GM12878 (cell line): ENCODE results near the gene VTN. TPM values are rescaled to one million over a fixed set of nuclear protein-coding genes. Genes with fewer than 3 reads are reported as not detected.

ENCODE experiments used
- ATAC-seq: fragments of 200-7000 bp; cut with Tn5 transposase; 3 replicates; pipeline ENCODE4 v1.9.1; 2020; ENCODE audit warnings: mild to moderate bottlenecking, moderate library complexity
- BruUV-seq: library from RNA; stranded (reverse); fragments of 400-500 nt; replicated peaks from 2 replicates; lab custom pipeline; 2021; lab: Mats Ljungman, UMichigan
- CTCF ChIA-PET: fragments of 300-600 bp; sonication (Branson Sonifier 250); formaldehyde crosslinking; extraction: SDS; loops from one replicate; lab custom pipeline; 2021; ENCODE audit warnings: inconsistent platforms; lab: Yijun Ruan, JAX
- POLR2A ChIA-PET: fragments of 350-600 bp; formaldehyde crosslinking; extraction: SDS; loops from one replicate; lab custom pipeline; 2021; ENCODE audit warnings: inconsistent platforms; lab: Charles Lee
- RAD21 ChIA-PET: fragments of 300-600 bp; sonication (Branson Sonifier 250); formaldehyde crosslinking; loops from one replicate; lab custom pipeline; 2023; ENCODE audit warnings: antibody characterized with exemption; ENCODE audit not compliant: unreplicated experiment; lab: Charles Lee
- SMC1A ChIA-PET: fragments of 300-600 bp; sonication (Branson Sonifier 250); formaldehyde crosslinking; loops from one replicate; lab custom pipeline; 2023; ENCODE audit not compliant: unreplicated experiment, uncharacterized antibody; lab: Charles Lee
- DNase-seq: peaks from one replicate; pipeline ENCODE4 v3.0.0-alpha.2; 2011; ENCODE audit warnings: low read depth, low spot score
- FAIRE-seq: peaks from 3 replicates; lab custom pipeline; 2011; peaks lifted over from hg19 to GRCh38; lab: Jason Lieb, UNC
- H2AFZ ChIP-seq: 2 replicates; pipeline ENCODE4 v1.6.0; 2011; ENCODE audit warnings: low read depth, low read length, control low read depth; ENCODE audit not compliant: control insufficient read depth
- H3K27ac ChIP-seq: 2 replicates; pipeline ENCODE4 v1.5.1; 2011; ENCODE audit warnings: control low read depth; ENCODE audit not compliant: control insufficient read depth, insufficient read depth
- H3K27me3 ChIP-seq, 2 experiments: replicated peaks in 1 of 2; 2 replicates each; pipeline versions ENCODE4 v1.6.0 to v1.6.1; 2011; ENCODE audit warnings: low read length in 1 of 2; ENCODE audit not compliant: control insufficient read depth in 2 of 2, insufficient read depth in 2 of 2
- H3K36me3 ChIP-seq, 2 experiments: 2 replicates each; pipeline ENCODE4 v1.5.1; 2011; ENCODE audit warnings: low read length in 1 of 2; ENCODE audit not compliant: control insufficient read depth in 2 of 2, insufficient read depth in 2 of 2
- H3K4me1 ChIP-seq: 2 replicates; pipeline ENCODE4 v1.6.1; 2011; ENCODE audit warnings: mild to moderate bottlenecking, low read length, moderate library complexity, mixed read lengths; ENCODE audit not compliant: control insufficient read depth, insufficient read depth
- H3K4me2 ChIP-seq: 2 replicates; pipeline ENCODE4 v1.6.0; 2011; ENCODE audit warnings: control low read depth; ENCODE audit not compliant: control insufficient read depth, insufficient read depth
- H3K4me3 ChIP-seq: fragments of 200-600 bp; sonication (generic); 2 replicates; pipeline ENCODE4 v1.5.1; 2016
- H3K79me2 ChIP-seq: 2 replicates; pipeline ENCODE4 v1.6.0; 2011; ENCODE audit warnings: low read length; ENCODE audit not compliant: control insufficient read depth, insufficient read depth
- H3K9ac ChIP-seq: 2 replicates; pipeline ENCODE4 v1.8.0; 2011; ENCODE audit warnings: low read length, control low read depth, mixed read lengths; ENCODE audit not compliant: control insufficient read depth, insufficient read depth
- H3K9me3 ChIP-seq: replicated peaks from 3 replicates; pipeline ENCODE4 v1.5.1; 2011; ENCODE audit warnings: mild to moderate bottlenecking, low read length; ENCODE audit not compliant: control insufficient read depth, insufficient read depth
- H4K20me1 ChIP-seq: 2 replicates; pipeline ENCODE4 v1.6.0; 2011; ENCODE audit not compliant: control insufficient read depth, insufficient read depth
- BCL3 ChIP-seq: IDR thresholded peaks from 2 replicates; pipeline ENCODE4 v1.6.1; 2011; ENCODE audit warnings: borderline replicate concordance, low read depth, mild to moderate bottlenecking, moderate library complexity, low read length; ENCODE audit not compliant: insufficient read depth, poor library complexity, severe bottlenecking
- ELK1 ChIP-seq: IDR thresholded peaks from 2 replicates; pipeline ENCODE4 v1.6.1; 2012; ENCODE audit warnings: low read depth, low read length, improper control_type of control experiment
- RBBP5 ChIP-seq: fragments of 200-600 bp; sonication (generic); conservative IDR thresholded peaks from 2 replicates; pipeline ENCODE4 v1.6.1; 2016
- USF1 ChIP-seq: IDR thresholded peaks from 2 replicates; pipeline ENCODE4 v1.6.1; 2011; ENCODE audit warnings: borderline replicate concordance, low read depth, mild to moderate bottlenecking, moderate library complexity, mixed read lengths, low read length; ENCODE audit not compliant: insufficient read depth; ENCODE audit errors: extremely low read length
- ZBTB33 ChIP-seq: fragments of 450-650 bp; IDR thresholded peaks from 2 replicates; pipeline ENCODE4 v1.6.1; 2017; ENCODE audit warnings: mild to moderate bottlenecking
- WGBS: methylation state at CpG from one replicate; pipeline ENCODE4 v1.1.6; 2016; ENCODE audit warnings: low lambda C conversion rate; ENCODE audit not compliant: insufficient replicate concordance, insufficient coverage; ENCODE audit errors: missing lambda C conversion rate; 5-methylcytosine and 5-hydroxymethylcytosine counted together
- in situ Hi-C: fragments of 300-500 bp; cut with MboI; formaldehyde crosslinking; loops from 9 replicates; pipeline ENCODE4 v1.14.3; 2018; ENCODE audit warnings: mixed read lengths
- intact Hi-C: fragments of 100-400 bp; cut with micrococcal nuclease; formaldehyde crosslinking; loops from one replicate; pipeline ENCODE4 v1.14.2; 2022; ENCODE audit not compliant: unreplicated experiment
- polyA plus RNA-seq, 11 experiments: library from polyadenylated mRNA; depleted of rRNA in 4 of 11; unstranded in 6 of 11; stranded (reverse) in 5 of 11; fragments of >200 nt; fragmentation: Nextera tagmentation in 4 of 11; fragmentation: Illumina TruSeq in 1 of 11; extraction: Ambion mirVana in 4 of 11; extraction: Trizol in 1 of 11; gene quantifications; 1 replicate in 1 of 11; 2 replicates in 10 of 11; pipeline versions ENCODE4 v1.2.1 to v1.2.3, GENCODE V29; 2011 to 2016; ENCODE audit warnings: inconsistent platforms in 2 of 11, missing spikeins in 2 of 11, low read depth in 1 of 11
- total RNA-seq, 4 experiments: library from RNA; depleted of rRNA in 3 of 4; stranded (reverse); fragments of >200 nt in 3 of 4; fragmentation: Illumina TruSeq in 1 of 4; extraction: Trizol in 1 of 4; gene quantifications; 2 replicates each; pipeline versions ENCODE4 v1.2.1 to v1.2.3, GENCODE V29; 2013 to 2021

VTN gene
- total and polyA plus RNA-seq, 10 of the 15 experiments (the other 5 are each of a cell fraction or from before 2014, with no cell fraction given): 0.04 to 1.3 (median 0.13) TPM; not detected in 5

GRCh38 chr17:28368306-28368831 is 1.7 kb downstream of the VTN start (continued):
- TF ChIP-seq USF1 (no peak), ZBTB33 (no peak), RBBP5 (no peak)

GRCh38 chr17:28367641-28368305 is 2.3 kb downstream of the VTN start:
- TF ChIP-seq ELK1 (no peak), BCL3 (peak; percentile 4)
- RAD21 ChIA-PET: no interaction called here
- Histone ChIP-seq H3K4me3 (no peak overlapping the region), H3K79me2 (peaks cover 1% of the 10 kb centered on the region; the same call in 1 of the 2 replicates), H3K9me3 (no peaks in the 10 kb centered on the region), H4K20me1 (no peaks in the 10 kb centered on the region), H3K9ac (no peak overlapping the region), H3K36me3 (no peaks in the 10 kb centered on the region; a peak in 1 of 4 replicates), H3K27me3 (no peaks in the 10 kb centered on the region), H2AFZ (no peak overlapping the region), H3K4me2 (no peak overlapping the region), H3K4me1 (peaks cover 3% of the 10 kb centered on the region; the same call in 1 of the 2 replicates), H3K27ac (no peak overlapping the region)
- DNase-seq: no peak
- SMC1A ChIA-PET: interaction anchor here (0.9 kb wide), 1 partner anchor 10 kb away, joined by 4 read pairs; the partner anchor contains the start of gene POLDIP2
- CTCF ChIA-PET: no interaction called here
- 86% methylated on average over 20 of the region's 21 CpGs for WGBS
- no TSS peak for BruUV-seq
- POLR2A ChIA-PET: interaction anchor here (0.6 kb wide), 1 partner anchor 119 kb away, joined by 7 read pairs; no protein-coding TSS in a partner anchor
- FAIRE-seq: no peak
- no peak for ATAC-seq
- intact Hi-C loops: no loop called here
- in situ Hi-C loops: no loop called here
